Immature natural killer cell (primary cell): Measurements from ENCODE around the gene TRPM7. TPM values are rescaled to one million over a fixed set of nuclear protein-coding genes. Genes with fewer than 3 reads are reported as not detected.
"Not testable (repeated sequence)": the region's sequence is repeated elsewhere in the genome, so short reads cannot be mapped to it uniquely, and the experiment has no call there.

Experiments used
- DNase-seq, 3 donors: peaks; one replicate each; pipeline ENCODE4 v3.0.0; 2022; ENCODE audit warnings: mixed read lengths in 1 of 3
- H3K27ac Mint-ChIP-seq, 6 donors: one replicate each; pipeline ENCODE4 v1.8.0; 2020; ENCODE audit warnings: mixed read lengths in 6 of 6, mild to moderate bottlenecking in 5 of 6, inconsistent platforms in 4 of 6, moderate library complexity in 3 of 6
- H3K27me3 Mint-ChIP-seq, 3 donors: one replicate each; pipeline ENCODE4 v1.8.0; 2020 to 2021; ENCODE audit warnings: low read depth in 3 of 3, mild to moderate bottlenecking in 3 of 3, mixed read lengths in 3 of 3, moderate library complexity in 3 of 3, inconsistent platforms in 1 of 3
- H3K36me3 Mint-ChIP-seq, 3 donors: one replicate each; pipeline ENCODE4 v1.8.0; 2020; ENCODE audit warnings: mixed read lengths in 3 of 3, inconsistent platforms in 2 of 3, mild to moderate bottlenecking in 2 of 3
- H3K4me1 Mint-ChIP-seq, 2 donors: one replicate each; pipeline ENCODE4 v1.8.0; 2020; ENCODE audit warnings: inconsistent platforms in 2 of 2, mild to moderate bottlenecking in 2 of 2, mixed read lengths in 2 of 2, moderate library complexity in 1 of 2
- H3K4me3 Mint-ChIP-seq, 5 donors: one replicate each; pipeline ENCODE4 v1.8.0; 2020; ENCODE audit warnings: mild to moderate bottlenecking in 5 of 5, mixed read lengths in 5 of 5, inconsistent platforms in 3 of 5, moderate library complexity in 3 of 5
- H3K9me3 Mint-ChIP-seq, 6 donors: one replicate each; pipeline ENCODE4 v1.8.0; 2020; ENCODE audit warnings: mild to moderate bottlenecking in 6 of 6, mixed read lengths in 6 of 6, inconsistent platforms in 4 of 6, moderate library complexity in 3 of 6
- polyA plus RNA-seq, 3 donors: library from polyadenylated mRNA; unstranded; fragments of 300-500 nt; fragmentation: Illumina TruSeq; gene quantifications; one replicate each; pipeline ENCODE4 v1.2.3, GENCODE V29; 2021

Gene TRPM7
- polyA plus RNA-seq, 3 donors from 2014 or later: 12.0 to 17.8 (median 12.1) TPM

DNA sequence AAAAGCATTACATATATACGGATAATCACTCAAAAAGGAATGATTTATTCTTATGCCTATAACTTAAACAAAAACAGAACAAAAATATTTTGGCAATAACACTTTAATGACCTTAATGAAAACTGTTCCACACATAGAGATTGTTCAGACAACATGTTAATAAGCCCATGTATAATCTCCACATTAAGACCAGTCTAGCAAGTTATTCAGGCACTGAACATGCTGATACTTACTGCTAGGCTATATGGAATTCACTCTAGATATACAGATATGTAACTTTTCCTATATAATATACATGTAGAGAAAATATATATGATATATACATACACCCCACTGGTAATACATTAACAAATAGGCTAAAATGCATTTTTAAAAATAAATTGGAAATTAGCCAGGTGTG is 96.3 kb downstream of the TRPM7 start:
- H3K36me3 Mint-ChIP-seq: peaks cover 26 to 39% (median 38%) of the 10 kb centered on the region in 3 donors
- no peaks in the 10 kb centered on the region for H3K4me1 Mint-ChIP-seq
- no peak overlapping the region for H3K27ac Mint-ChIP-seq
- DNase-seq: no peak
- H3K27me3 Mint-ChIP-seq: no peaks in the 10 kb centered on the region
- no peak overlapping the region for H3K4me3 Mint-ChIP-seq
- no peaks in the 10 kb centered on the region for H3K9me3 Mint-ChIP-seq

DNA sequence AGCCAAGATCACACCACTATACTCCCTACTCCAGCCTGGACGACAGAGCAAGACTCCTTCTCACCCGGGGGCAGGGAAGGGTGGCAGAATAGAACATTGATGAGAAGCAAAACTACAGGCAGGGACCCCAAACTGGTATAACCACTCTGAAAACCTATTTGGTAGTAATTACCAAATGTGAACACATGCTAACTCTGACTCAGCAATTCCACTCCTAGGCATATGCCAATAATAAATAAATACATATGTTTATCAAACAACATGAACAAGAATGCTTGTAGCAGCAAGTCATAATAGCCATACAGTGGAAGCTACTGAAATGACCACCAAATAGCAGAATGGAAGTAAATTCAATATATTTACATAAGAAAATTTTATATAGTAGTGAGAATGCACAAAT is 109.1 kb downstream of the TRPM7 start:
- H3K27ac Mint-ChIP-seq: no peak overlapping the region
- no peak overlapping the region for H3K4me3 Mint-ChIP-seq
- no peaks in the 10 kb centered on the region for H3K27me3 Mint-ChIP-seq
- no peaks in the 10 kb centered on the region for H3K4me1 Mint-ChIP-seq
- H3K9me3 Mint-ChIP-seq: no peaks in the 10 kb centered on the region
- no peak for DNase-seq
- H3K36me3 Mint-ChIP-seq: peaks cover 12 to 37% (median 19%) of the 10 kb centered on the region in 3 donors

DNA sequence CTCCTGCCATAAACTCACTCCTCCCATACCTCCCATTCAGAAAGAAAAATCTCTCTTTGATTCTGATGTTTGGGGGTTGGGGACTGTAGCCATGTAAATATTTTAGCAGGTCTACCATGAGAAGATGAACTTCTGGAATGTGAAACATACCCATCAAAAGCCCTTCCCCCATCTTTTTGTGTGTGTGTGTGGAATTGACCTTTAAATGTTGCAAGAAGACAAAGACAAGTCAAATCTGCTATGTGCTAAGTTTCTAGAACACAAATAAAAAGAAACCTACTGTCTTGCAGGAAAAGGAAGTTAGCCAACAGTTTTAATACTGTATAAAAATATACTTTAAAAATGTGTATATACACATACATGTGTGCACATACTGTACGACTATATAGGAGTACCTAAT is 110.4 kb downstream of the TRPM7 start:
- H3K4me3 Mint-ChIP-seq: no peak overlapping the region
- H3K27ac Mint-ChIP-seq: peak overlapping the region in 1 of 6 donors; percentile 14
- no peaks in the 10 kb centered on the region for H3K27me3 Mint-ChIP-seq
- DNase-seq: no peak
- no peaks in the 10 kb centered on the region for H3K9me3 Mint-ChIP-seq
- H3K4me1 Mint-ChIP-seq: no peaks in the 10 kb centered on the region
- peaks cover 3 to 35% (median 14%) of the 10 kb centered on the region in 3 donors for H3K36me3 Mint-ChIP-seq

DNA sequence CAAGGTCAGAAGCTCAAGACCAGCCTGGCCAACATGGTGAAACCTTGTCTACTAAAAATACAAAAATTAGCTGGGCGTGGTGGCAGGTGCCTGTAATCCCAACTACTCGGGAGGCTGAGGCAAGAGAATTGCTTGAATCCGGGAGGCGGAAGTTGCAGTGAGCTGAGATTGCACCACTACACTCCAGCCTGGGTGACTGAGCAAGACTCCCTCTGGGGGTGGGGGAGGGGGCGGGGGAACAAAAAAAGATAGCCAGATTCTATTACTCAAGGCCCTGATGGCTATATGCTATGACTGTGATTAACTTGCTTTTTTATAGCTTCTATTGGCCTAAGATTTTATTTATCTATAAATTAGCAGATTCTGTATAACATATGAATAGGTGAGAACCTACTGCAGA is 112.8 kb downstream of the TRPM7 start:
- H3K36me3 Mint-ChIP-seq: peaks cover 3 to 40% (median 18%) of the 10 kb centered on the region in 3 donors
- H3K4me1 Mint-ChIP-seq, H3K27ac Mint-ChIP-seq, H3K27me3 Mint-ChIP-seq, H3K4me3 Mint-ChIP-seq, H3K9me3 Mint-ChIP-seq, DNase-seq: not testable (repeated sequence)

DNA sequence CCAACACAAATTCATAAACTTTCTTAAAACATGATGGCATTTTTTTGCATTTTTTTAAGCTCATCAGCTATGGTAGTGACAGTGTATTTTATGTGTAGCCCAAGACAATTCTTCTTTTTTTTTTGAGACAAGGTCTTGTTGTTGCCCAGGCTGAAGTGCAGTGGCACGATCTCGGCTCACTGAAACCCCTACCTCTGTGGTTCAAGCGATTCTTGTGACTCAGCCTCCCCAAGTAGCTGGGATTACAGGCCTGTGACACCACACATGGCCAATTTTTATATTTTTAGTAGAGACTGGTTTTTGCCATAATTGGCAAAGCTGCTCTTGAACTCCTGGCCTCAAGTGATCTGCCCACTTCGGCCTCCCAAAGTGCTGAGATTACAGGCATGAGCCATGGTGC is 122.8 kb downstream of the TRPM7 start:
- Mint-ChIP-seq H3K4me3 (no peak overlapping the region), H3K36me3 (peaks cover 12 to 24% (median 22%) of the 10 kb centered on the region in 3 donors), H3K27me3 (no peaks in the 10 kb centered on the region), H3K9me3 (no peaks in the 10 kb centered on the region), H3K27ac (peak overlapping the region in 3 of 6 donors; percentile 12 to 65 (median 21)), H3K4me1 (peaks cover 4 to 13% of the 10 kb centered on the region in 2 donors)
- DNase-seq: no peak

DNA sequence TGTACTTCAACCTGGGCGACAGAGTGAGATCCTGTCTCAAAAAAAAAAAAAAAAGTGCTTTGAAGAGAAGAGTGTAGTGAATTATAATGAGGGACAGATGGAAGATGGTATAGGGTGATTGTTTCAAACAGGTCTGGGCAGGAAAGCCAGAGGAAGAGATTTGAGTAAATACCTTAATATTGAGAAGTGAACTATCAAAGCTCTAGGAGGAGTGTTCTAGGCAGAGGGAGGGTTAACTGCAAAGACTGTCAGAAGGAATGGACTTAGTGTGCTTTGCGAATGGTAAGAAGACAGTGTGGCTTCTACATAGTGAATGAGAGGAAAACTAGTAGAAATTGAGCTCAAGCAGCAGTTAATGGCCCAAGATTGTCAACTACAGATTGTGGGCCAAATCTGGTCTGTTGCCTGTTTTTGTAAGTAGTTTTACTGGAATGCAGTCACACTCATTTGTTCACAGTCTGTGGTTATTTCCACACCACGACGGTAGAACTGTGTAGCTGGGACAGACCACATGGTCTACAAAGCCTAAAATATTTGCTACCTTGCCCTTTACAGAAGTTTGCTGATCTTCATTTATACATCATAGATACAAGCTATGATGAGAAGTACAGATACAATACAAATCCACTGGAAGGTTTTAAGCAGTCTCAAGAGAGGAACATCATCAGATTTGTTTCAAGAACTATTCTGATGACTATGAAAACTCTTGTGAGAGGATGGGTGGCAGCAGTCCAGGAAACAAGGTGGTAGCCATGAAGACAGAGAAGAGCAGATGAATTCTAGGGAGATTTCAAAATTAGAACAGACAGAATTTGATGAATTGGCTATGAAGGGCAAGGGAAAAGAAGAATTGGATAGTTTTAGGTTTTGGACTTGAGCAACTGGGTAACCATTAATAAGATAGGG is 123.6 kb downstream of the TRPM7 start:
- no peak overlapping the region for H3K4me3 Mint-ChIP-seq
- H3K36me3 Mint-ChIP-seq: peaks cover 12 to 20% (median 18%) of the 10 kb centered on the region in 3 donors
- DNase-seq: no peak
- no peaks in the 10 kb centered on the region for H3K9me3 Mint-ChIP-seq
- H3K4me1 Mint-ChIP-seq: peaks cover 8 to 16% of the 10 kb centered on the region in 2 donors
- H3K27me3 Mint-ChIP-seq: no peaks in the 10 kb centered on the region
- peak overlapping the region; percentile 14 to 73 (median 36) for H3K27ac Mint-ChIP-seq

DNA sequence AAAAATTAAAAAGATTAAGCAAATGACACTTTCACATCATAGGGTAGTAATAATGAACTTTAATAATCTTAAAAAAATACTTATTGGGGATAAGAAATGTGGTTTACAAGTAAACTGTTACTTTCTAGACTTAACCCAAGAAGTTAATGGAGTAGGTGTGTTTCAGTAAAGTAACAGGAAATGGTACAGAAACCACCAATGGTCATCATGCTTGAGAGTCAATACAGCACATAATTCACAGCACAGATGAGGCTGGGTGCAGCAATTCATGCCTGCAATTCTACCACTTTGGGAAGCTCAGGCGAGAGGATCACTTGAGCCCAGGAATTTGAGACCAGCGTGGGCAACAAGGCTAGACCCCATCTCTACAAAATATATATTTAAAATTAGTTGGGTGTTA is 128.6 kb downstream of the TRPM7 start:
- peak in 2 of 3 donors; percentile 3 to 7 for DNase-seq
- Mint-ChIP-seq H3K9me3 (peaks cover 0 to 2% (median 0%) of the 10 kb centered on the region in 6 donors), H3K27ac (peak overlapping the region in 4 of 6 donors; percentile 40 to 57 (median 51)), H3K36me3 (peaks cover 6 to 17% (median 10%) of the 10 kb centered on the region in 3 donors), H3K4me3 (peak overlapping the region in 1 of 5 donors; percentile 13), H3K27me3 (no peaks in the 10 kb centered on the region), H3K4me1 (peaks cover 26 to 35% of the 10 kb centered on the region in 2 donors)

DNA sequence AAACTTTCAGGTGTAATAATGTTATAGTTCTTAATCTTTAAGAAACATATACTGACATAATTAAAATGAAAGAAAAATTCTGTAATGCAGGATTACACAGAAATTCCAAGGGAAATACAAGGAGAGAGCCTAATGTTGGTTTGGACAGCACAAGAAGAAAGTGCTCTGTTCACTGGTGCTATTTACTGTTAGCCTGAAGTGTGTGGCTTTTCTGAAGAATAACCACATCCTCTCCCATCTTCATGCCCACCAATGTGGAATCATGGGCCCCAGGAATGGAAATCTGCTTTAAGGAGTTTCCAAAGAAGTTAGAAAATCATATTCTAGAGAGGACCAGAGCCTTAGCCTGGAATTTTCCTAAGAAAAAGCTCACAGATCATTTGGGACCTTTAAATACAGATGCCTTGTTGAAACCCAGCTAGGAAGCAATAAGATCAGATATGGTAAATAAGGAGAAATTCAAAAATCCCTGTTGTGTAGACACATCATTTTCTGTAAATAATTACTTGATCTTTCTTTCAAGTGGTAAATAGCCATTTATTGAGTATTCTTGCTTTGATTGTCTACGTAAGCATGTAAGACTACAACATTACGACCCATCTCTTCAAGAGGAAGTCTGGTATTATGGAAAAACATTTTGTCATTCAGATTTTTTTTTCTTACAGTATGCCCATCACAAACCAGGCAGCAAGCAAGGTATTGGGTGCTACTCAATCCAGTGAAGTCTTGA is 129.8 kb downstream of the TRPM7 start:
- peaks cover 26 to 29% of the 10 kb centered on the region in 2 donors for H3K4me1 Mint-ChIP-seq
- no peak for DNase-seq
- H3K9me3 Mint-ChIP-seq: peaks cover 0 to 2% (median 0%) of the 10 kb centered on the region in 6 donors
- H3K27ac Mint-ChIP-seq: peak overlapping the region in 4 of 6 donors; percentile 20 to 60 (median 30)
- no peak overlapping the region for H3K4me3 Mint-ChIP-seq
- H3K27me3 Mint-ChIP-seq: no peaks in the 10 kb centered on the region
- peaks cover 6 to 17% (median 10%) of the 10 kb centered on the region in 3 donors for H3K36me3 Mint-ChIP-seq

DNA sequence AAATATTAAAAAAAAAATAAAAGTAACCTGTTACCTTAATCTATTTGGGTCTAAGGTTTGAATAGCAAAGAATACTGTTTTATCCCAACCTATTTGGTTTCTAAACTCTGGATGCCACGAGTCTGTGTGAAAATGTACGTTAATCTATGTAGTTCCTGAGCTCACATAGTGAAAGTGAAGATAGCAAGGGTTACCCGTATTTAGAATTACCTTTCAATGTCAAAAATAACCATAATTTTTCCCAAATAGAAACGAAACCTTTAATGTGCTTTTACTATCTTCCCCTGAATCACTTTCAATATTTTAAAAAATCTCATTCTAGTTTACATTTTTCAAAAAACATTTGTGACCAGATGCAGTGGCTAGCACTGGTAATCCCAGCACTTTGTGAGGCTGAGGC is 134.4 kb downstream of the TRPM7 start:
- Mint-ChIP-seq H3K27me3 (peaks cover 0 to 2% (median 0%) of the 10 kb centered on the region in 3 donors), H3K9me3 (peaks cover 0 to 2% (median 0%) of the 10 kb centered on the region in 6 donors), H3K27ac (no peak overlapping the region), H3K4me3 (no peak overlapping the region), H3K4me1 (peaks cover 16 to 18% of the 10 kb centered on the region in 2 donors), H3K36me3 (peaks cover 0 to 6% (median 2%) of the 10 kb centered on the region in 3 donors)
- DNase-seq: no peak

DNA sequence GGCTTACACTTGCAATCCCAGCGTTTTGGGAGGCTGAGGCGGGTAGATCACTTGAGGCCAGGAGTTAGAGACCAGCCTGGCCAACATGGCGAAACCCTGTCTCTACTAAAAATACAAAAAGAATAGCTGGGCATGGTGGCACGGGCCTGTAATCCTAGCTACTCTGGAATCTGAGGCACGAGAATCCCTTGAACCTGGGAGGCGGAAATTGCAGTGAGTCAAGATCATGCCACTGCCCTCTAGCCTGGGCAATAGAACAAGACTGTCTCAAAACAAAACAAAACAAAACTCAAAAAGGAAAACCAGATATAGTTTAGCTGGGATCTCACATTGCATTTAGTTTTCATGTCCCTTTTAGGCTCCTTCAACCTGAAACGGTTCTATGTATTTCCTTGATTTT is 137.3 kb downstream of the TRPM7 start:
- peaks cover 0 to 2% (median 2%) of the 10 kb centered on the region in 3 donors for H3K27me3 Mint-ChIP-seq
- H3K27ac Mint-ChIP-seq: no peak overlapping the region
- no peak for DNase-seq
- H3K4me3 Mint-ChIP-seq: no peak overlapping the region
- H3K4me1 Mint-ChIP-seq: no peaks in the 10 kb centered on the region
- H3K36me3 Mint-ChIP-seq: no peaks in the 10 kb centered on the region
- H3K9me3 Mint-ChIP-seq: no peaks in the 10 kb centered on the region

DNA sequence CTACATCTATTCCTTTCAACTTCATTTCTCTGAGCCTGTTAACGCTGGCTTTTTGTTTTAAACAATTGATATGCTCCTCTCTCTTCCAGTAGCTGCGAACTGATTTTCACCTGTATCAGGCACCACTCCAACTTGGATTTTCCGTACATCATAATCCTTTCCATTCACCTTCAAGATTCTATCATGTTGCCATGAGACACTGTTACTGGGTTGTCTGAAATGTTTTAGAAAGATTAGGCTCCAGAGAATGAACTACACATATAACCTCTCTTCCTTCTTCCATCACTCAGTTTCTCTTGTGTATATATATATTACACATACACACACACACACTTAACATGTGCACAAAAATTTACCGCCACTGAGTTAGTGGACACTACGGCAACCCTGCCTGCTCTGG is 140.0 kb downstream of the TRPM7 start, which contains the start of gene USP50:
USP50 (minus strand) TSS at position 101 of the 400 bp plus-strand sequence. CDS start 141 bp downstream, outside the sequence.
- peaks cover 2 to 4% (median 2%) of the 10 kb centered on the region in 3 donors for H3K27me3 Mint-ChIP-seq
- H3K4me3 Mint-ChIP-seq: no peak within 1 kb of the TSS
- H3K4me1 Mint-ChIP-seq: no peaks in the 10 kb centered on the region
- H3K27ac Mint-ChIP-seq: no peak within 1 kb of the TSS
- H3K36me3 Mint-ChIP-seq: no peaks in the 10 kb centered on the region
- no peak for DNase-seq
- no peaks in the 10 kb centered on the region for H3K9me3 Mint-ChIP-seq

DNA sequence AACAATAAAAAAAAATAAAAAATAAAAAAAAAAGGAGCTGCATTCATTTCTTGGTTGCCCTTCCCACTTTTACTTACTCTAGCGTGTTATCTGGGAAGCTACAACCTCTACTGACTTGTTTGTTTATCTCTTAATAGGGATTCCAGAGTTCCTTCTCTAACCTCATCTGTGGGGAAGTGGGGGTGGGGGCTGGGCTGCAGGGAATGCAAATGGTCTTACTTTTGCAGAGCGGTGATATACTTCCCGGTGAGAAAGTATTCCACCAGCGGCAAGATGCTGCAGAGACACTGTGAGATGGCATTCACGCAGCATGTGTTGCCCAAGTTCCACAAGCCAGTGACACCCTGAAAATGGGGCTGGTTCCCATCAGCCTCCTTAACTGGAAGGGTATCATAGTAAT is 142.2 kb downstream of the TRPM7 start:
- no peaks in the 10 kb centered on the region for H3K9me3 Mint-ChIP-seq
- no peak overlapping the region for H3K4me3 Mint-ChIP-seq
- no peak for DNase-seq
- no peaks in the 10 kb centered on the region for H3K36me3 Mint-ChIP-seq
- H3K27me3 Mint-ChIP-seq: peaks cover 0 to 4% (median 2%) of the 10 kb centered on the region in 3 donors
- no peaks in the 10 kb centered on the region for H3K4me1 Mint-ChIP-seq
- H3K27ac Mint-ChIP-seq: no peak overlapping the region

DNA sequence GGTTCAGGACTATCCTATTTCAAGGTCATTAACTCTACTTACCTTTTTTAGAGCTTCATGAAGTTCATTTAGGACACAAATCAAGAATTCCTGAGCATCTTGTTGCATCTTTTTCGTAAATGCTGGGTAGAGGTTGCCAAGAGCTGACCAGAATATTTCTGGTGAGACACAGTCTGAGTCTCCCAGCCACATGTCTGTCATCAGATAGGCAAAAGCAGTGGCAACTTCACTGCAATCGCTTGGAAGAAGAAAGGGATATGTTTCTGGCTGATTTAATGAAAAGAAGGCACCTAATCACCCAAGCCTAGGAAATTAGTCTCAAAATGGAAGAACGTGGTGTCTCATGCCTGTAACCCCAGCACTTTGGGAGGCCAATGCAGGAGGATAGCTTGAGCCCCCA is 143.0 kb downstream of the TRPM7 start:
- Mint-ChIP-seq H3K4me3 (no peak overlapping the region), H3K9me3 (no peaks in the 10 kb centered on the region), H3K4me1 (no peaks in the 10 kb centered on the region), H3K27me3 (peaks cover 0 to 4% (median 2%) of the 10 kb centered on the region in 3 donors), H3K36me3 (no peaks in the 10 kb centered on the region), H3K27ac (no peak overlapping the region)
- no peak for DNase-seq

DNA sequence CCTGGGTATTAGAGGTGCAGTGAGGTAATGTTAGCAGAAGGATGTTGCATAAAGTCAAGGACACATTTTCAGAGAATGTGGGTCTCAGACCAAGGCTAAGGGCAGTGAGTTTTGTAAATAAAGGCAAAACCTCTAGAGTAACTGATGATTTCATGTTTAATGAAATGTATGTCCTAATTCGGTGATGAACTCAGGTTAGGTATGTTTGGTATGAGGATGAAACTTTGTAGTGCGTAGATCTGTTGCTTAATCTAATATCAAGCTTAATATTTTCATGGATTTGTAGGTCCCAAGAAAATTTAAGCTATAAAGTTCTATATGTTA is 143.7 kb downstream of the TRPM7 start:
- H3K36me3 Mint-ChIP-seq: no peaks in the 10 kb centered on the region
- peaks cover 0 to 4% (median 2%) of the 10 kb centered on the region in 3 donors for H3K27me3 Mint-ChIP-seq
- no peaks in the 10 kb centered on the region for H3K4me1 Mint-ChIP-seq
- H3K9me3 Mint-ChIP-seq: no peaks in the 10 kb centered on the region
- no peak overlapping the region for H3K27ac Mint-ChIP-seq
- no peak overlapping the region for H3K4me3 Mint-ChIP-seq
- no peak for DNase-seq
